ENCODE data around the gene GRXCR2.

DNA sequence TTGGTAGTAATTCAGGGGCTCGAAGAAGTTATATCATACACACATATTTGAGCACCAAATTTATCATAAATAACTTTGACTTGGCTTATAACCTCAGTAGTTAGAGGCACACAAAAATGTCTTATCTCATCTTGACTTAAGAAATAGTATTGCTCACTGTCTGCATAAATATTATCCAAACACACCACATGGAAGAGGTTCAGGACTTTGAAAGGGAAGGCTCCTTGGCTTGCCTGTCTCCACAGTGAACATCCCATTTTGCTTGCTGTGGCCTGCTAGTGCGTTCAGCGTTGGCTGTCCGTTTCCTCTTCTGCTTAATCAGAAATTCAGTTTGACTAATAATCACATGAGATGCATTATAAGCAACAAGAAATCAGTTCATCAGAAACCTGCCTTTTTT lies 13.9 kb downstream of the GRXCR2 start:
- TF ChIP-seq, protein P1, sequence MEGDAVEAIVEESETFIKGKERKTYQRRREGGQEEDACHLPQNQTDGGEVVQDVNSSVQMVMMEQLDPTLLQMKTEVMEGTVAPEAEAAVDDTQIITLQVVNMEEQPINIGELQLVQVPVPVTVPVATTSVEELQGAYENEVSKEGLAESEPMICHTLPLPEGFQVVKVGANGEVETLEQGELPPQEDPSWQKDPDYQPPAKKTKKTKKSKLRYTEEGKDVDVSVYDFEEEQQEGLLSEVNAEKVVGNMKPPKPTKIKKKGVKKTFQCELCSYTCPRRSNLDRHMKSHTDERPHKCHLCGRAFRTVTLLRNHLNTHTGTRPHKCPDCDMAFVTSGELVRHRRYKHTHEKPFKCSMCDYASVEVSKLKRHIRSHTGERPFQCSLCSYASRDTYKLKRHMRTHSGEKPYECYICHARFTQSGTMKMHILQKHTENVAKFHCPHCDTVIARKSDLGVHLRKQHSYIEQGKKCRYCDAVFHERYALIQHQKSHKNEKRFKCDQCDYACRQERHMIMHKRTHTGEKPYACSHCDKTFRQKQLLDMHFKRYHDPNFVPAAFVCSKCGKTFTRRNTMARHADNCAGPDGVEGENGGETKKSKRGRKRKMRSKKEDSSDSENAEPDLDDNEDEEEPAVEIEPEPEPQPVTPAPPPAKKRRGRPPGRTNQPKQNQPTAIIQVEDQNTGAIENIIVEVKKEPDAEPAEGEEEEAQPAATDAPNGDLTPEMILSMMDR (tag by site-specific recombination; IDR thresholded peaks at IDR 0.05) = no peak
- TF ChIP-seq ZNF510 (tag by site-specific recombination; IDR thresholded peaks at IDR 0.05; ENCODE audit: insufficient replicate concordance) (no peak), TRIM28 (IDR thresholded peaks at IDR 0.05; ENCODE audit: borderline replicate concordance, low read length) (no peak), ZNF747 (tag by site-specific recombination; IDR thresholded peaks at IDR 0.05) (no peak), ZNF423 (tag by site-specific recombination; IDR thresholded peaks at IDR 0.05) (no peak), ZNF157 (tag by site-specific recombination; IDR thresholded peaks at IDR 0.05) (no peak)
- TF ChIP-seq, protein P2, sequence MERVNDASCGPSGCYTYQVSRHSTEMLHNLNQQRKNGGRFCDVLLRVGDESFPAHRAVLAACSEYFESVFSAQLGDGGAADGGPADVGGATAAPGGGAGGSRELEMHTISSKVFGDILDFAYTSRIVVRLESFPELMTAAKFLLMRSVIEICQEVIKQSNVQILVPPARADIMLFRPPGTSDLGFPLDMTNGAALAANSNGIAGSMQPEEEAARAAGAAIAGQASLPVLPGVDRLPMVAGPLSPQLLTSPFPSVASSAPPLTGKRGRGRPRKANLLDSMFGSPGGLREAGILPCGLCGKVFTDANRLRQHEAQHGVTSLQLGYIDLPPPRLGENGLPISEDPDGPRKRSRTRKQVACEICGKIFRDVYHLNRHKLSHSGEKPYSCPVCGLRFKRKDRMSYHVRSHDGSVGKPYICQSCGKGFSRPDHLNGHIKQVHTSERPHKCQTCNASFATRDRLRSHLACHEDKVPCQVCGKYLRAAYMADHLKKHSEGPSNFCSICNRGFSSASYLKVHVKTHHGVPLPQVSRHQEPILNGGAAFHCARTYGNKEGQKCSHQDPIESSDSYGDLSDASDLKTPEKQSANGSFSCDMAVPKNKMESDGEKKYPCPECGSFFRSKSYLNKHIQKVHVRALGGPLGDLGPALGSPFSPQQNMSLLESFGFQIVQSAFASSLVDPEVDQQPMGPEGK (tag by site-specific recombination; IDR thresholded peaks at IDR 0.05) = no peak

All from HEK293 (cell line).